HEK293T (cell line): ENCODE measurements around the gene AARS2.

Source experiments
- CTBP1 ChIP-seq: fragments of 450-650 bp; IDR thresholded peaks from 2 replicates; pipeline ENCODE4 v1.6.1; 2016; ENCODE audit warnings: borderline replicate concordance
- FOXA1 ChIP-seq: fragments of 450-650 bp; IDR thresholded peaks from 2 replicates; pipeline ENCODE4 v1.6.1; 2016; ENCODE audit warnings: mild to moderate bottlenecking
- L3MBTL2 ChIP-seq: fragments of 450-650 bp; conservative IDR thresholded peaks from 2 replicates; pipeline ENCODE4 v1.6.1; 2016; ENCODE audit warnings: mild to moderate bottlenecking
- SP1 ChIP-seq: fragments of 450-650 bp; IDR thresholded peaks from 2 replicates; pipeline ENCODE4 v1.6.1; 2017
- TARDBP ChIP-seq: fragments of 450-650 bp; IDR thresholded peaks from 2 replicates; pipeline ENCODE4 v1.6.1; 2016

DNA sequence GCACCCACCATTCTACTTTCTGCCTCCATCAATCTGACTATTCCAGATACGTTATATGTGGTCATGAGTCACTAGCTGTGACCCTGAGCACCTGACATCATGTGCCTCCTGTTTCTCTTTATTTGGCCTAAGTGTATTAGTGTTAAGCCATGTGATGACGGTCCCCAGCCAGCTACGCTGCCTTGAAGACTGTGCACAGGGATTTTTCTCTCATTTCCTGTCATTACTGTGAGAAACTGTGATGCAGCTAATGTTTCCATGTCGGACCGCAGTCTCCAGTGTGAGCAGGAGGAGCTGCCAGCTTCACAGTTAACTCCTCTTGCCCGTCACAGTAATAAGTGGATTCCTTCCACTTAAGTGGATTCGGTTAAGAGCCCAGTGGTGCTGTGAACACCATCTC, 19.4 kb upstream of the AARS2 start:
- TF ChIP-seq SP1 (no peak), TARDBP (no peak), L3MBTL2 (no peak), CTBP1 (no peak), FOXA1 (no peak)
